Superior temporal gyrus (tissue), 1 donor: ENCODE results near the gene EMILIN2.
"Not testable (repeated sequence)": the region's sequence is repeated elsewhere in the genome, so short reads cannot be mapped to it uniquely, and the experiment has no call there.

ENCODE experiments used
- DNase-seq: peaks from one replicate; pipeline ENCODE4 v3.0.0-alpha.2; 2016; ENCODE audit errors: extremely low spot score

Gene EMILIN2

DNA sequence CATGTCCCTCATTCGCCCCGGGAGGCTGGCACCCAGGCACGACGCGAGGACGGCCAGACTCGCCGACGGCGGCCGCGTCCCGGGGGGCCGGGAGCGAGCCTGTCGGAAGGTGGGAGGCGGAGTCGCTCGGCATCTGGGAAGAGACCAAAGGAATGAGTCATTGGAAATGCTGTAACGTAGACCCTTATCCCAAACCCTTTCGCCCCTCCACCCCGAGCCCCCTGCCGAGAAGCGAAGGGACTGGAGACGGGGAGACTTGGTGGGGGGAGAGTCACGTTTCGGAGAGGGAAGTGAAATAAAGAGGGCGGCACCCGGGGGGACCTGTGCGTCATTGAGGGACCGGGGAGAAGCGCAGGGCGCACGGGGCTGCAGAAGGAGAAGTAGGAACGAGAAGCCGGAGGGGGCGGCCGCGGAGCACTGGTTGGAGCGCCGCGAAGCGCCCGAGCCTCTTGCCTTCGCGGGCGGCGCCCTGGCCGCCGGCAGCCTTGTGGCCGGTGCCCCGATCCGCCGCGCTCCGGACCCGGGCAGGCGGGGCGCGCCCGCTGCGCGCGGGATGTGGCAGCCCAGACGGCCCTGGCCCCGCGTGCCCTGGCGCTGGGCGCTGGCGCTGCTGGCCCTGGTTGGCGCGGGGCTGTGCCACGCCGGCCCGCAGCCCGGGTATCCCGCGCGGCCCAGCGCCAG lies at the start of gene EMILIN2:
TSS of gene EMILIN2 (plus strand) at position 371 of the 681 bp plus-strand sequence. CDS start at position 554, 183 bp downstream.
- DNase-seq: no peak

- DNase-seq: no peak
These were observed 48.9 kb upstream of the EMILIN2 start for GRCh38 chr18:2797951-2798350.

- DNase-seq: no peak
These were observed 47.4 kb upstream of the EMILIN2 start for GRCh38 chr18:2799369-2799768.

GRCh38 chr18:2805970-2806943 lies 40.5 kb upstream of the EMILIN2 start:
- no peak for DNase-seq

DNA sequence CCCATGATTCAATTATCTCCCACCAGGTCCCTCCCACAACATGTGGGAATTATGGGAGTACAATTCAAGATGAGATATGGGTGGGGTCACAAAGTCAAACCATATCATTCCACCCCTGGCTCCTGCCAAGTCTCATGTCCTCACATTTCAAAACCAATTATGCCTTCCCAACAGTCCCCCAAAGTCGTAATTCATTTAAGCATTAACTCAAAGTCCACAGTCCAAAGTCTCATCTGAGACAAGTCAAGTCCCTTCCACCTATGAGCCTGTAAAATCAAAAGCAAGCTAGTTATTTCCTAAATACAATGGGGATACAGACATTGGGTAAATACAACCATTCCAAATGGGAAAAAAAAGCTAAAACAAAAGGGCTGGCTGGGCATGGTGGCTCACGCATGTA lies 38.2 kb upstream of the EMILIN2 start:
- not testable (repeated sequence) for DNase-seq

DNA sequence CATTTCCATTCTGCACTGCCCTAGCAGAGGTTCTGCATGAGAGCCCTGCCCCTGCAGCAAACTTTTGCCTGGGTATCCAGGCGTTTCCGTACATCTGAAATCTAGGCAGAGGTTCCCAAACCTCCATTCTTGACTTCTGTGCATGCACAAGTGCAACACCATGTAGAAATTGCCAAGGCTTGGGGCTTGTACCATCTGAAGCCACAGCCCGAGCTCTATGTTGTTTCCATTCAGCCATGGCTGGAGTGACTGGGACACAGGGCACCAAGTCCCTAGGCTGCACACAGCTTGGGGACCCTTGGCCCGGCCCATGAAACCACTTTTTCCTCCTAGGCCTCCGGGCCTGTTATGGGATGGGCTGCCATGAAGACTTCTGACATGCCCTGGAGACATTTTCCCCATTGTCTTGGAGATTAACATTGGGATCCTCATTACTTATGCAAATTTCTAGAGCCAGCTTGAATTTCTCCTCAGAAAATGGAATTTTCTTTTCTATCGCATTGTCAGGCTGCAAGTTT lies 37.1 kb upstream of the EMILIN2 start:
- not testable (repeated sequence) for DNase-seq

GRCh38 chr18:2811416-2811815 lies 35.4 kb upstream of the EMILIN2 start:
- DNase-seq: no peak

GRCh38 chr18:2814928-2815327 lies 31.9 kb upstream of the EMILIN2 start:
- DNase-seq: no peak

GRCh38 chr18:2818281-2818680 lies 28.5 kb upstream of the EMILIN2 start:
- DNase-seq: no peak

DNA sequence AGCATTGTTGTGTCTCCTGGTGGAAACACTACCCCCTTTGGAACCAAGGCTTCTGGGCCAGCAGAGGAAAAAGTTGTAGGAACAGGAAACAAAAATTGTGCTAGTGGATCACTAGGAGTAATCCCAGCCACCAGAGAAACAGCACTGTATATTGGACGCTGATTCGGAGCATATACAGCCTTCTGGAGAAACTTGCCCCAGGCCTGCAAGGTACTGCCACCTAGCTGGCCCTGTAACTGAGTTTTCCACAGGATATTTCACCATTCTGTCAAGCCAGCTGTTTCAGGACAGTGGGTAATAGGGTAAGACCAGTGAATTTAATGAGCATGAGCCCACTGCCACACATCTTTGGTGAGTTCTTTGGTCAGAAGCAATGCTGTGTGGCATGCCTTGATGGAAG lies 25.1 kb upstream of the EMILIN2 start:
- DNase-seq: no peak

- DNase-seq: no peak
These were observed 24.4 kb upstream of the EMILIN2 start for GRCh38 chr18:2822213-2822921.

- no peak for DNase-seq
These were observed 23.6 kb upstream of the EMILIN2 start for GRCh38 chr18:2823202-2823601.

GRCh38 chr18:2823966-2824365 lies 22.8 kb upstream of the EMILIN2 start:
- no peak for DNase-seq

DNA sequence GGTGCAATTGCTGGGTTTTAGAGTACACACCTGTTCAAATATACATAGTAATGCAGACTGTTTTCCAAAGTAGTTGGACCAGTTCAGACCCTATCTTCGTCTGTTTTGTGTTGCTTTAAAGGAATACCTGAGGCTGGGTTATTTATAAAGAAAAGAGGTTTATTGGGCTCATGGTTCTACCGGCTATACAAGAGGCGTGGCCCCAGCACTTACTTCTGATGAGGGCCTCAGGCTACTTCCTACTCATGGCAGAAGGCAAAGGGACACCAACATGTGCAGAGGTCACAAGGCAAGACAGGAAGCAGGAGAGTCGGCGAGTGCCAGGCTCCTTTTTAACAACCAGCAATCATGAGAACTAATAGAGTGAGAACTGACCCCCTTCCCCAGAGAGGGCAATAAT lies 21.9 kb upstream of the EMILIN2 start:
- no peak for DNase-seq

GRCh38 chr18:2825613-2826175 lies 21.1 kb upstream of the EMILIN2 start:
- no peak for DNase-seq

DNA sequence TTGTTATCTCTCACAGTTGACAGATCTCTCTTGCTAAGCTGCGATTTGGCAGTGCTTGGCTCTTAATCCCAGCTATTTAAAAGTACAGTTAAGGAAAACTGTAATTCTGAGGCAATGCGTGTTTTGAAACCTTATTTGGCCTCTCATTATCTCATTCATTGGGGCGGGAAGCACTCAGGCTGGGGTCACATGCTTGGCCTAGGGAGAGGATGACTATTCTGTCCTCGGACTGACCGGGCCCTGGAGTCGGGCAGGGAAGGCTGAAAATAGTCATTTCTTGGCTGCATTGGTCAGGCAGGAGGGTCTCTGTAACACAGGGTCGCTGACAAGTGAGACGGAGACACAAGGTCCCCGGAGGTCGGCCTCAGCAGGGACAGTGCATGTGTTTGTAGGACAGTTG lies 20.2 kb upstream of the EMILIN2 start:
- no peak for DNase-seq

DNA sequence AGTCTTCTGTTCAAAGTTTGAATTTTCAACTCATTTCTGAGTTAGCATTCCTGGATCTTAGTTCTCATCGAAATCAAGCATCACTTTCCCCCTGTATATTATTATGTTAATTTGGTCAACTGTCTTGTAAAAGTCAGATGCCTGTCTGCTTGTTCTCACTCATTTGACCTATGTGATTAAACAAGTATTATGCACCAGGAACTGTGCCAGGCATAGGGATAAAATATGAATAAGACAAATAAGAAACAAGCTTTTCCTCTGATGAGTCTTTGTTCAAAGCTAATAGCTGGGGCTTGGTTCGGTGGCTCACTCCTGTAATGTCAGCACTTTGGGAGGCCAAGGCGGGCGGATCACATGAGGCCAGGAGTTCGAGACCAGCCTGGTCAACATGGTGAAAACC lies 19.7 kb upstream of the EMILIN2 start:
- no peak for DNase-seq

DNA sequence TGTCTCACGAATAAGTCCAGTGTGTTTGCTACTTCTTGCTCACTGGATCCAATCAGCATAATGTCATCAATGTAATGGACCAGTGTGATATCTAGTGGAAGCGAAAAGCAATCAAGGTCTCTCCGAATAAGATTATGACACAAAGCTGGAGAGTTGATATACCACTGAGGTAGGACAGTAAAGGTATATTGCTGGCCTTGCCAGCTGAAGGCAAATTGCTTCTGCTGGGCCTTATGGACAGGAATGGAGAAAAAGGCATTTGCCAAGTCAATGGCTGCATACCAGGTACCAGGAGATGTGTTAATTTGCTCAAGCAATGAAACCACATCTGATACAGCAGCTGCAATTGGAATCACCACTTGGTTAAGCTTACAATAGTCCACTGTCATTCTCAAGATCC lies 10.7 kb upstream of the EMILIN2 start:
- DNase-seq: not testable (repeated sequence)

DNA sequence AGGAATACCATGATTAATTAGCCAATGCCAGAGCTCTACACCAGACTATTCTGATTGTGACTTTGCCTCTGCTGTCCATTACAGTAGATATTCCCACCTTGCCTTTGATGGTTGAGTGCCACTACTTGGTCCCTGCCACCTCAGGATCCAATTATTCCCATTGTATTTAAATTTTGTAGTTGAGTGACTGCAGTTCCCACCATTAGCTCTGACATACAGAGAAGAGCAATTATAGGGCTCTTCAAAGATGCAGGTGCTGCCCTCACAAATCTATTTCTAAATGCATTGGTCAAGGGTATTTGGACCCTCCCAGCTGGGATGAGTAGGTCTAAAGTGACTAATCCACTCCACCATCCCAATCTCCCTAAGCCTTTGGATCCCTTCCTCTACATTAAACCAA lies 9.5 kb upstream of the EMILIN2 start:
- DNase-seq: not testable (repeated sequence)

- no peak for DNase-seq
These were observed 7.6 kb upstream of the EMILIN2 start for GRCh38 chr18:2839202-2839601.

DNA sequence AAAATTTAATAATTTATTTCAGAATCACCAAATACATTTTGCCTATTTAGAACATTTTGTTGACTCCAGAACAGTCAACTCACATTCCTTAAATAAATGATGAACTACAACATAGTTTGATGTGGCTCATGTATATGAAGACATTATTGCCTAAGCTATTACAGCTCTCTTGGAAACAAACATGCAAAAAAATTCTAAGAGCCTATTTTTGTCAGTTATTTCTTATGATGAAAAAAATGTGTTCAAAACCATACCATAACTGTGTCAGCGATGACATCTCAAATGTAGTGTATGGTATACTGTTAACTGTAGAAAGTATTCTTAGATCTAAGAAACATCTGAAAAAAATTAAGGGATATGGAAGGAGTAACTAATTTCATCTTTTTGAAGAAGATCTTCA lies 6.3 kb upstream of the EMILIN2 start:
- DNase-seq: no peak

DNA sequence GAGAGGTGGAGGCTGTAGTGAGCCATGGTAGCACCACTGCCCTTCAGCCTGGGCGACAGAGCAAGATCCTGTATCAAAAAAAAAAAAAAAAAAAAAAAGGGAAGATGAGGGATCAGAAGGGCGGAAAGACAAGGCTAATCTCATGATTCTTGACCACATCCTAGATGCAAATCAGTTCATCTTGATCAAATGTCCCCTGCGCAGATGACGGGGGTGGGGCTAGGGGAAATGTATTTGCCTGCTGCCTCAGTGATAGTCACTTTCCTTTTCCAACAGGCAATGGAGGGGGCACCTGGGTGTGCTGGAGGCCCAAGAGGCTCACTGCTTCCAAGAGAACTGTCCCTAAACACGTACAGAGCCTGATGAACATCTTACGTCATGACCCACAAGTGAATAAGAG lies 3.7 kb upstream of the EMILIN2 start:
- no peak for DNase-seq
